HFFc6 (cell line): ENCODE data around the gene SAPCD2. TPM values are rescaled to one million over a fixed set of nuclear protein-coding genes. Genes with fewer than 3 reads are reported as not detected.

Experiments used
- DNase-seq: peaks from one replicate; pipeline ENCODE4 v3.0.0-alpha.2; 2018
- H3K27ac Mint-ChIP-seq: 2 replicates; pipeline ENCODE4 v1.8.0; 2020; ENCODE audit warnings: mild to moderate bottlenecking, mixed read lengths
- H3K27me3 Mint-ChIP-seq: 2 replicates; pipeline ENCODE4 v1.8.0; 2021; ENCODE audit warnings: mild to moderate bottlenecking, moderate library complexity, mixed read lengths; ENCODE audit not compliant: insufficient read depth
- H3K36me3 Mint-ChIP-seq: 2 replicates; pipeline ENCODE4 v1.8.0; 2021; ENCODE audit warnings: low read depth, mixed read lengths
- H3K4me1 Mint-ChIP-seq: 2 replicates; pipeline ENCODE4 v1.8.0; 2020; ENCODE audit warnings: low read depth, mixed read lengths
- H3K4me3 Mint-ChIP-seq: 2 replicates; pipeline ENCODE4 v1.8.0; 2020; ENCODE audit warnings: mild to moderate bottlenecking, moderate library complexity, mixed read lengths
- H3K9me3 Mint-ChIP-seq: 2 replicates; pipeline ENCODE4 v1.8.0; 2020; ENCODE audit warnings: mild to moderate bottlenecking, mixed read lengths
- total RNA-seq, 6 experiments: library from RNA; stranded (reverse); fragmentation: NEBNext Ultra II Directional; extraction: Animal tissue kit (Norgen Biotek cat#: 25700); gene quantifications; 2 replicates in 1 of 6; 3 replicates in 5 of 6; pipeline ENCODE4 v1.2.3, GENCODE V29; 2021
- TF ChIP-seq, protein P1 (sequence below): fragments of 200-600 bp; sonication (generic); IDR thresholded peaks from 2 replicates; pipeline ENCODE4 v1.5.0; 2021; ENCODE audit warnings: antibody characterized with exemption, mild to moderate bottlenecking

Gene SAPCD2
- total RNA-seq, 6 experiments from 2014 or later = 7.7 to 14.8 (median 11.3) TPM

- Mint-ChIP-seq H3K9me3 (no peaks in the 10 kb centered on the region), H3K27ac (no peak overlapping the region), H3K4me3 (no peak overlapping the region), H3K4me1 (peaks cover 14% of the 10 kb centered on the region), H3K27me3 (peaks cover 1% of the 10 kb centered on the region; the same call in 1 of the 2 replicates), H3K36me3 (no peaks in the 10 kb centered on the region)
- TF ChIP-seq, protein P1, sequence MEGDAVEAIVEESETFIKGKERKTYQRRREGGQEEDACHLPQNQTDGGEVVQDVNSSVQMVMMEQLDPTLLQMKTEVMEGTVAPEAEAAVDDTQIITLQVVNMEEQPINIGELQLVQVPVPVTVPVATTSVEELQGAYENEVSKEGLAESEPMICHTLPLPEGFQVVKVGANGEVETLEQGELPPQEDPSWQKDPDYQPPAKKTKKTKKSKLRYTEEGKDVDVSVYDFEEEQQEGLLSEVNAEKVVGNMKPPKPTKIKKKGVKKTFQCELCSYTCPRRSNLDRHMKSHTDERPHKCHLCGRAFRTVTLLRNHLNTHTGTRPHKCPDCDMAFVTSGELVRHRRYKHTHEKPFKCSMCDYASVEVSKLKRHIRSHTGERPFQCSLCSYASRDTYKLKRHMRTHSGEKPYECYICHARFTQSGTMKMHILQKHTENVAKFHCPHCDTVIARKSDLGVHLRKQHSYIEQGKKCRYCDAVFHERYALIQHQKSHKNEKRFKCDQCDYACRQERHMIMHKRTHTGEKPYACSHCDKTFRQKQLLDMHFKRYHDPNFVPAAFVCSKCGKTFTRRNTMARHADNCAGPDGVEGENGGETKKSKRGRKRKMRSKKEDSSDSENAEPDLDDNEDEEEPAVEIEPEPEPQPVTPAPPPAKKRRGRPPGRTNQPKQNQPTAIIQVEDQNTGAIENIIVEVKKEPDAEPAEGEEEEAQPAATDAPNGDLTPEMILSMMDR = peak; percentile 85
- DNase-seq = peak; percentile 61
Observed at GRCh38 chr9:137067860-137068538, 2.4 kb downstream of the SAPCD2 start.

- Mint-ChIP-seq H3K27ac (no peak overlapping the region), H3K9me3 (no peaks in the 10 kb centered on the region), H3K4me3 (no peak overlapping the region), H3K36me3 (no peaks in the 10 kb centered on the region), H3K27me3 (peaks cover 1% of the 10 kb centered on the region; the same call in 1 of the 2 replicates), H3K4me1 (peaks cover 12% of the 10 kb centered on the region)
- TF ChIP-seq, protein P1 = no peak
- DNase-seq = no peak
Observed at GRCh38 chr9:137066096-137066861, 4.1 kb downstream of the SAPCD2 start.

GRCh38 chr9:137065336-137065967 lies 4.9 kb downstream of the SAPCD2 start:
- Mint-ChIP-seq H3K27me3 (peaks cover 1% of the 10 kb centered on the region; the same call in 1 of the 2 replicates), H3K27ac (no peak overlapping the region), H3K4me1 (peaks cover 6% of the 10 kb centered on the region), H3K9me3 (no peaks in the 10 kb centered on the region), H3K4me3 (no peak overlapping the region), H3K36me3 (no peaks in the 10 kb centered on the region)
- DNase-seq = no peak
- TF ChIP-seq, protein P1 = no peak

DNA sequence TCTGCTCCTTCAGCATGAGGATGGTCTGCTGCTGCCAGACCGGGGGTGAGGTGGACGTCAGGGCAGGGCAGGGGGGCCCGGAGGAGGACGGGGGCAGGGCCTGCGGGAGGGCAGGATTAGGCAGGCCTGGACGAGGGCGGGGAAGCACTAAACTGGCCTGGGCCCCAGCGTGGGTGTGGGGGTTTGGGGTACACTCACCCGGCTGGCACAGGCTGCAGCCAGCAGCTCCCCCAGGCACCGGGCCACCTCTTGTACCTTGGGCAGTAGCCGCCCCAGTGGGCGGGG lies 5.5 kb downstream of the SAPCD2 start:
- no peaks in the 10 kb centered on the region for H3K9me3 Mint-ChIP-seq
- peaks cover 1% of the 10 kb centered on the region; the same call in 1 of the 2 replicates for H3K27me3 Mint-ChIP-seq
- TF ChIP-seq, protein P1 = no peak
- no peak overlapping the region for H3K4me3 Mint-ChIP-seq
- H3K27ac Mint-ChIP-seq = no peak overlapping the region
- H3K4me1 Mint-ChIP-seq = peaks cover 6% of the 10 kb centered on the region
- no peaks in the 10 kb centered on the region for H3K36me3 Mint-ChIP-seq
- no peak for DNase-seq

DNA sequence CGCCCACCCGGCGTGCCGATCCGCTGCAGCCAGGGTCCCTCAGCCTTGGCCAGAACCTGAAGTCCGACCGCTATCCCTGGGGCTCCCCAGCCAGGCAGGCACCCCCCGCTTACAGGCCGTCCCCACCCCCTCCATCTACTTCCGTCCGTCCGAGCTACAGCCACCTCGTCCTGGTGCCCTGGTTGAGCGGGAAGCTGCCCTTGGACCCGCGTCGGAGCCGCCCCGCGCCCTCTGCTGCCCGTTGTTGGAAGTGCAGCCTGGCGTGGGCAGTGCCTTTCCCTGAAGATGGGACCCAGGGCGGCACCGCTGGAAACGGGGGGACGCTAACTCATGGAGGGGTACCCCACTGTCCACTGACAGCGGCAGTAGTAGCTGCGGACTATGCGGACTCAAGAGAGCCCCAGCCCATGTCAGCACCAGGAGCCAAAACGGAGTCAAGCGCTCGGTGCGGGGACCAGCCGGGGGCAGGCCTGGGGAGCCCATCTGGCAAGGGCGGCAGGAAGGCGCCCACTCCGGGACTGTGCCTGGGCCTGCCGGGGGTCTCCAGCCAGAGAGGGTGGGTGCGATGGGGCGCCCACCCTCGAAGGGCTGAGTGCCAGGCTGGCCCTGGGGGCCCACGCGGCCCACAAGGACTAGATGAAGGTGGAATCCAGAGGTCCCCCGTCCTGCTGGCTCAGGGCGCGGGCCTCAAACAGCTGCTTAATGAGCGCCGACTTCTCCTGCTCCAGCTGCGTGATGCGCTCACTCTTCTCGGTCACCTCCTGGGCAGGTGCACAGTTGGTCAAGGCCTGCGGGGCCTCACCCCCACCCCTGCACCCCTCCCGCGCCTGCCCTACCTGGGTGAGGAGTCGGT lies 6.1 kb downstream of the SAPCD2 start:
- H3K36me3 Mint-ChIP-seq = no peaks in the 10 kb centered on the region
- H3K27me3 Mint-ChIP-seq = peaks cover 1% of the 10 kb centered on the region; the same call in 1 of the 2 replicates
- H3K4me1 Mint-ChIP-seq = peaks cover 6% of the 10 kb centered on the region
- no peak for DNase-seq
- TF ChIP-seq, protein P1 = peak; percentile 98
- H3K4me3 Mint-ChIP-seq = no peak overlapping the region
- no peaks in the 10 kb centered on the region for H3K9me3 Mint-ChIP-seq
- H3K27ac Mint-ChIP-seq = no peak overlapping the region
